Ovary (tissue), 9 donors: ENCODE results near the gene PLEKHG2. TPM values are rescaled to one million over a fixed set of nuclear protein-coding genes. Genes with fewer than 3 reads are reported as not detected.

ENCODE experiments used
- DNase-seq, 5 donors: peaks; one replicate each; pipeline ENCODE4 v3.0.0-alpha.2; 2019 to 2020
- H3K27ac ChIP-seq, 2 donors: fragments of 200-600 bp; one replicate each; pipeline versions ENCODE4 v1.5.1 to v1.8.0; 2019 to 2022
- H3K27me3 ChIP-seq: fragments of 200-600 bp; one replicate; pipeline ENCODE4 v1.8.0; 2022
- H3K36me3 ChIP-seq: fragments of 200-600 bp; sonication (generic); one replicate; pipeline ENCODE4 v1.5.1; 2019
- H3K4me1 ChIP-seq: one replicate; pipeline ENCODE4 v1.8.1; 2013; ENCODE audit warnings: mild to moderate bottlenecking, moderate library complexity; ENCODE audit not compliant: insufficient read depth
- H3K4me3 ChIP-seq: fragments of 200-600 bp; sonication (generic); one replicate; pipeline ENCODE4 v1.5.1; 2017
- H3K9me3 ChIP-seq, 2 donors: fragments of 200-600 bp in 1 of 2; sonication (generic) in 1 of 2; one replicate each; pipeline versions ENCODE4 v1.5.1 to v1.8.1; 2013 to 2019; ENCODE audit warnings: mild to moderate bottlenecking in 1 of 2, moderate library complexity in 1 of 2
- EP300 ChIP-seq: sonication (generic); formaldehyde crosslinking; IDR thresholded peaks from one replicate; pipeline ENCODE4 v1.6.1; 2017; ENCODE audit warnings: antibody characterized with exemption
- POLR2A ChIP-seq: fragments of 450-650 bp; IDR thresholded peaks from one replicate; pipeline ENCODE4 v1.6.1; 2017; ENCODE audit warnings: antibody characterized with exemption, mild to moderate bottlenecking, moderate library complexity
- WGBS, 3 donors: extraction: QIAGEN DNeasy Blood & Tissue Kit in 1 of 3; methylation state at CpG; one replicate each; pipeline versions ENCODE4 v1.1.5 to v1.1.7; 2013 to 2017; 5-methylcytosine and 5-hydroxymethylcytosine counted together
- intact Hi-C, 4 donors: fragments of 100-400 bp; cut with DNase I; formaldehyde crosslinking; loops; one replicate each; pipeline versions ENCODE4 v1.11.0 to v1.15.1; 2022 to 2023
- polyA plus RNA-seq, 2 donors: library from polyadenylated mRNA; stranded (reverse); fragments of 200-250 nt in 1 of 2; fragments of 350-450 nt in 1 of 2; fragmentation: Illumina TruSeq in 1 of 2; extraction: RNeasy Lipid Tissue Mini Kit (QIAGEN cat#74804) in 1 of 2; gene quantifications; one replicate each; pipeline ENCODE4 v1.2.3, GENCODE V29; 2013 to 2014
- total RNA-seq, 7 donors: library from RNA; depleted of rRNA in 2 of 7; stranded (reverse); fragments of >200 nt in 2 of 7; fragmentation: NEBNext Ultra II Directional in 3 of 7; extraction: Animal tissue kit (Norgen Biotek cat#: 25700) in 3 of 7; gene quantifications; one replicate each; pipeline versions ENCODE4 v1.1.0 to v1.2.4, GENCODE V29; 2016 to 2023
- TF ChIP-seq, protein P1 (sequence below), 3 donors: fragments of 450-650 bp in 2 of 3; fragments of 200-600 bp in 1 of 3; IDR thresholded peaks; one replicate each; pipeline versions ENCODE4 v1.5.1 to v1.8.0; 2016 to 2022; ENCODE audit warnings: antibody characterized with exemption in 3 of 3, mild to moderate bottlenecking in 1 of 3
- donor health status: DM: no; HTN: no; CAD: no; lungs with moderate emphysema.
- donor health status: DM: no; HTN: no; CAD: no.
- donor health status: Bipolar disorder and iron deficiency.
- donor health status: DM: yes; HTN: yes; CAD: no.
- donor health status: DM: no; HTN: no; CAD: no.
- donor health status: DM: yes; HTN: yes; CAD: no.

PLEKHG2 gene
- total and polyA plus RNA-seq, 9 donors = 8.6 to 68.0 (median 26.6) TPM

DNA sequence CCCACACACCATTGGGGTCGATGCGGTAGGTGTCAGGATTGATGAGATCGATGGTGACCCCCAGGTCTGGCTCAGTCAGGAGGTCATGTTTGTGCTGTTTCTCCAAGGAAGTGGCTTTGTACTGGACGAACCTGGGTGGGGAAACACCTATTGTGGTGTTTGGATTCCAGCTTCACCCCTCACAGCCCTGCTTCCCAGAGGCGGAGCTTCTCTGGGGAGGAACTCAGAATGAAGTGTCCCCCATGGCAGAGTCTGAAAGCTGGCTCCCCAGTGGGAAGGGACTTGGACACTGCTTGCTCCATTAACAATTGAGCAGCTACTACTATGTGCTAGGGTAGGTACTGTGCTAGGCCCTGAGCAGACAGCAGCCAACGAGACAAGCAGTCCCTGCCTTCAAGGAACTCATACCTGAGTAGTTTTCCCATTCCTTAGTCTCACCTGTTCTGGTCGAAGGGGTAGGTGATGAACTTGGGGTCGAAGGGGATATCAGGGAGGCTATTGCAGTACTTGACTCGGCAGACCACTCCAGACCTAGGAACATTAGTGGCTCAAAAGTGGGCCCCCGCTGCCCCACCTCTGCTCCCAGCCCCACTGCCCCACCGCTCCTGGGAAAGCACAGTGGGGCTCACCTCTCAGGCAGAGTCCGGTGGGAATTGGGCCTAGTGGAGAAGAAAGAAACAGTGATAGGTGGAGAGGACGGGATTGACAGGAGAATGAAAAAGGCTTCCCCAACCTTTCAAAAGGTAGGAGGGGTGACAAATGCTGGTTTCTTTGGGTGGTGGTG lies 22.6 kb upstream of the PLEKHG2 start:
- Histone ChIP-seq H3K27me3 (no peaks in the 10 kb centered on the region), H3K4me1 (peaks cover 3% of the 10 kb centered on the region), H3K4me3 (peak overlapping the region; percentile 68), H3K9me3 (no peaks in the 10 kb centered on the region), H3K36me3 (no peaks in the 10 kb centered on the region), H3K27ac (peak overlapping the region; percentile 91 to 99)
- intact Hi-C loops = loop anchor here in 1 of 4 donors (10.0 kb wide), 1 partner anchor 145 kb away; the partner anchor contains the start of gene EID2B
- peak in 1 of 5 donors; percentile 37 for DNase-seq
- TF ChIP-seq EP300 = no peak
- no peak for TF ChIP-seq POLR2A
- TF ChIP-seq, protein P1, sequence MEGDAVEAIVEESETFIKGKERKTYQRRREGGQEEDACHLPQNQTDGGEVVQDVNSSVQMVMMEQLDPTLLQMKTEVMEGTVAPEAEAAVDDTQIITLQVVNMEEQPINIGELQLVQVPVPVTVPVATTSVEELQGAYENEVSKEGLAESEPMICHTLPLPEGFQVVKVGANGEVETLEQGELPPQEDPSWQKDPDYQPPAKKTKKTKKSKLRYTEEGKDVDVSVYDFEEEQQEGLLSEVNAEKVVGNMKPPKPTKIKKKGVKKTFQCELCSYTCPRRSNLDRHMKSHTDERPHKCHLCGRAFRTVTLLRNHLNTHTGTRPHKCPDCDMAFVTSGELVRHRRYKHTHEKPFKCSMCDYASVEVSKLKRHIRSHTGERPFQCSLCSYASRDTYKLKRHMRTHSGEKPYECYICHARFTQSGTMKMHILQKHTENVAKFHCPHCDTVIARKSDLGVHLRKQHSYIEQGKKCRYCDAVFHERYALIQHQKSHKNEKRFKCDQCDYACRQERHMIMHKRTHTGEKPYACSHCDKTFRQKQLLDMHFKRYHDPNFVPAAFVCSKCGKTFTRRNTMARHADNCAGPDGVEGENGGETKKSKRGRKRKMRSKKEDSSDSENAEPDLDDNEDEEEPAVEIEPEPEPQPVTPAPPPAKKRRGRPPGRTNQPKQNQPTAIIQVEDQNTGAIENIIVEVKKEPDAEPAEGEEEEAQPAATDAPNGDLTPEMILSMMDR (IDR thresholded peaks at IDR 0.05) = no peak
- WGBS, 3 donors = 45 to 55% (median 52%) methylated on average over 13 of the region's 13 CpGs

- WGBS, 3 donors = 0% methylated on average over 10 of the region's 10 CpGs
Observed at GRCh38 chr19:39390451-39390750, 22.1 kb upstream of the PLEKHG2 start.

GRCh38 chr19:39390751-39391437 lies 21.6 kb upstream of the PLEKHG2 start, which contains the start of the genes MED29 and PAF1:
Gene MED29, plus strand, starts transcription at chr19:39391378. Its CDS starts 45 bp downstream, at chr19:39391423.
Gene PAF1, minus strand, starts transcription at chr19:39391106. Its CDS starts 242 bp downstream, at chr19:39390864.
- peak within 1 kb of the TSS; percentile 91 to 99 for H3K27ac ChIP-seq
- no peaks in the 10 kb centered on the region for H3K27me3 ChIP-seq
- peaks cover 3% of the 10 kb centered on the region for H3K4me1 ChIP-seq
- H3K4me3 ChIP-seq = peak within 1 kb of the TSS; percentile 70
- no peaks in the 10 kb centered on the region for H3K36me3 ChIP-seq
- peak; percentile 96 to 98 (median 97) for DNase-seq
- intact Hi-C loops = loop anchor here in 2 of 4 donors (1.0 to 10.0 kb wide), 2 partner anchors 49 to 144 kb away; partner anchors contain the start of genes EID2B (in 1 of the 2) and SAMD4B (in 1 of the 2)
- 0 to 1% (median 1%) methylated on average over 44 to 60 of the region's 60 CpGs for WGBS, 3 donors
- TF ChIP-seq EP300 = peak; percentile 47
- peak; percentile 73 for TF ChIP-seq POLR2A
- TF ChIP-seq, protein P1 (IDR thresholded peaks at IDR 0.05) = peak in 2 of 3 donors; percentile 35 to 53
- H3K9me3 ChIP-seq = no peaks in the 10 kb centered on the region

More at GRCh38 chr19:39390451-39390750, 22.1 kb upstream of the PLEKHG2 start:
- Histone ChIP-seq H3K4me1 (peaks cover 3% of the 10 kb centered on the region), H3K36me3 (no peaks in the 10 kb centered on the region), H3K27me3 (no peaks in the 10 kb centered on the region), H3K9me3 (no peaks in the 10 kb centered on the region), H3K4me3 (peak overlapping the region; percentile 68), H3K27ac (peak overlapping the region; percentile 91 to 99)
- intact Hi-C loops = loop anchor here in 1 of 4 donors (10.0 kb wide), 1 partner anchor 144 kb away; the partner anchor contains the start of gene EID2B
- no peak for TF ChIP-seq EP300
- no peak for TF ChIP-seq POLR2A
- TF ChIP-seq, protein P1 (IDR thresholded peaks at IDR 0.05) = no peak
- peak in 1 of 5 donors; percentile 81 for DNase-seq
